Measurements from ENCODE around the gene KIAA1755. TPM values are rescaled to one million over a fixed set of nuclear protein-coding genes. Genes with fewer than 3 reads are reported as not detected.
A peak's percentile ranks its signal among the peaks of the same experiment; 100 is the strongest.

KIAA1755 gene
- total RNA-seq, 1 donor from 2014 or later = not detected

GRCh38 chr20:38187517-38187916 lies 73.0 kb downstream of the KIAA1755 start:
- no peak for DNase-seq (ENCODE audit: low read depth in 2 of 2)

- DNase-seq (ENCODE audit: low read depth in 2 of 2) = peak in 1 of 2 donors; percentile 50
Measured at GRCh38 chr20:38186788-38187221, 73.7 kb downstream of the KIAA1755 start.

DNA sequence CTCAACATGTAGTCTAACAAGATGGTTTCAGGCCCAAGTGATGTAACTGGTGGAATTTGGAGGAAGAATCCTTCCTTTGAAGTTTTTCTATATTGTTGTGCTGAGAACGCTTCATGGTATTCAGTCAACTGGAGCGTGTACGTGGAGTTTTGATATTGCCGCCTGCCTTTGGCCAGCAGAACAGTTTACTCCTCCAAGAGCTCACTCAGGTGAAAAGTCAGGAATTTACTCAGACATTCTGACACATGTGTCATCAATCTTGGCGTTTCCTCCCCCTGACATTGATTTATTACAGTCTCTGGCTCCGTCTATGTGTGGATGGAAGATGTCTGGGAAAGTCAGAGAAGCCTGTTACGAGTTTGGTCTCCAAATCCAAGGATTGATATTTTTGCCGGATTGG lies 76.4 kb downstream of the KIAA1755 start:
- DNase-seq (ENCODE audit: low read depth in 2 of 2) = peak in 1 of 2 donors; percentile 58

- DNase-seq (ENCODE audit: low read depth in 2 of 2) = no peak
Measured at GRCh38 chr20:38181971-38182370, 78.6 kb downstream of the KIAA1755 start.

- DNase-seq (ENCODE audit: low read depth in 2 of 2) = no peak
Measured at GRCh38 chr20:38181207-38181801, 79.2 kb downstream of the KIAA1755 start.

GRCh38 chr20:38180781-38181180 lies 79.8 kb downstream of the KIAA1755 start:
- DNase-seq (ENCODE audit: low read depth in 2 of 2) = no peak

DNA sequence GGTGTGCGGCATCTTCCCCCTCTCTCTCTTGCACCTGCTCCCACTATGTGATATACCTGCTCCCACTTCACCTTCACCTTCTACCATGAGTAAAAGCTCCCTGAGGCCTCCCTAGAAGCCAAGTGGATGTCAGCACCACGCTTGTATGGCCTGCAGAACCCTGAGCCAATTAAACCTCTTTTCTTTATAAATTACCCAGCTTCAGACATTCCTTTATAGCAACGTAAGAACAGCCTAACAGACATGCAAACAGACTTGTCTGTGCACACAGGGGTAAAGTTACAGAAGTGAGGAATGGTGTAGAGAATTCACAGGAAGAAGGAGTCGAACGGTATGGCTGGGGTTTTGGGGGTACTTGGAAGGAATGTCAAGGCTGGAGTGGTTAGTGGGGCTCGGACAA lies 80.7 kb downstream of the KIAA1755 start:
- DNase-seq (ENCODE audit: low read depth in 2 of 2) = no peak

- no peak for DNase-seq (ENCODE audit: low read depth in 2 of 2)
Measured at GRCh38 chr20:38178581-38178980, 82.0 kb downstream of the KIAA1755 start.

DNA sequence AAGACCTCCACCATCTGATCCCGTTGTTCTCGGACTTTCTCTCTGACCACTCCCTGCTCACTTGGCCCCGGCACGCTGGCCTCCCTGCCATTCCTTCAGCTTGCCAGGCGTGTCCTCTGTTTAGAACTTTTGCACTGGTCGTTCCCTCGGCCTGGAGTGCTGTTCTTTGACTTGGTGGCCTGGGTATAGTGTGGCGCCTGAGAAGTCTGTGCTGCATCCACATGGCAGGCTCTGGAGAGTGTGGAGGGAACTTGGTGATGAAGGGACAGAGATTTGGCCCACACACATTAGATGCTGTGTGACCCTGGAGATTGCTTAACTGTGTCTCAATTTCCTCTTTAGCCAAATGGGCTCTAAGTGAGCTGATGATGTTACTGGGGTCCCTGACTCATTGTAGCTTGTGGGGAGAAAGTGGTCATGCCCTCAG lies 82.5 kb downstream of the KIAA1755 start:
- no peak for DNase-seq (ENCODE audit: low read depth in 2 of 2)

DNA sequence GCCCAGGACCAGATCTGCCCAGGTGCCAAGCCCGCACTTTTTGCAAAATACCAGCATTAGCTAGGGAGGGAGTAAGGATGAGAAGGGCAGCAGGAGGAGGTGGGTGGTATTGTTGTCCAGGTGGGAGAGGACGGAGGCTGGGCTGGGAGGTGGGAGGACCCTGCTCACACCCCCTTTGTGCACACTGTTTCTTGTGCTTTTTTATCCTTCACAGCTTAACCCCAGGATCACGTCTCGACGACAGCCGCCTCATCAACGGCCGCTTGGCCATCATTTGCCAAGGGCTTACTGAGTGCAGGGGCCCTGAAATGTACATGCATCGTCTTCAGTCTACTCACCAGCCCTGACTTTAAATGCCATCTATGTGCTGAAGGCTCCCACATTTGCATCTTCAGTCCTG lies 83.3 kb downstream of the KIAA1755 start:
- DNase-seq (ENCODE audit: low read depth in 2 of 2) = no peak

DNA sequence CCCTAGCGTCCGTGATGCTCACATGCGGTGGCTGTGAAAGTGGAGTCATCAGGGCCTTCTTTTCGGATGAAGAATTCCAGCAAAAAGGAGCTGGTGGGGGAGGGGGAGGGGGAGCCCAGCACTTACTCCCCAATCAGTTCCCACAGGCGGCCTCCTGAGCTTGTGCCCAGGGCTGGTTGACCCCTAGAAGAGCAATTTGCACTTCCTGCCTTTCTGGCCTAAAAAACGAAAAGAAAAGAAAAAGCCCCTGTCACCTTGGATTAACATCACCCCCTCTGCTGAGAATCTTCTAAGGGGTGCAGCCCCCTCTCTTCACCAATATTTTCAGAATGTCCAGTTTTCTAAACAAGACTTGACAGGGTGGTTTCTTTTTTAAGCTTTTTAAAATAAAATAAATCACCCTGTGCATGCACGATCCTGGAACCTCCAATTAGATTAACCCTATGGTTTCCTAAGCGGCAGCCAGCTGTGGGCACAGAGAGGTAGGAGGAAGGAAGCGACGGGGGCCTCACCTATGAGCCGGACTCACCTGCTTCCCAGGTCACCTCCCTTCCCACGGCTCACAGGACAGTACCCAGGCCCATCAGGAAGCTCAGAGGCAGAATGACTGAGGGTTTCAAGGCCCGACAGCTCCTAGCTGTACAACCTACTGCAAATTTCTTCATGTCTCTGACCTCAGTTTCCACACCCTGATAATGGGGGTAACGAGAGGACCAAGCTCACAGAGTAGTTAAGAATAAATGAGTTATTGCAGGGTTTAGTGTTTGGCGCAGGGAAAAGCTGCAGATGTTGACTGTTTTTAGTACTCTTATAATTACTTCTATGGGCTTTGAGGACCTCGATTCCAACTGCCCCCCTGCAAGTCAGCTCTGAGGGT lies 85.0 kb downstream of the KIAA1755 start:
- DNase-seq (ENCODE audit: low read depth in 2 of 2) = no peak

- peak; percentile 59 to 83 for DNase-seq (ENCODE audit: low read depth in 2 of 2)
Measured at GRCh38 chr20:38173237-38174156, 87.0 kb downstream of the KIAA1755 start.

GRCh38 chr20:38172408-38172807 lies 88.1 kb downstream of the KIAA1755 start:
- DNase-seq (ENCODE audit: low read depth in 2 of 2) = peak in 1 of 2 donors; percentile 39

DNA sequence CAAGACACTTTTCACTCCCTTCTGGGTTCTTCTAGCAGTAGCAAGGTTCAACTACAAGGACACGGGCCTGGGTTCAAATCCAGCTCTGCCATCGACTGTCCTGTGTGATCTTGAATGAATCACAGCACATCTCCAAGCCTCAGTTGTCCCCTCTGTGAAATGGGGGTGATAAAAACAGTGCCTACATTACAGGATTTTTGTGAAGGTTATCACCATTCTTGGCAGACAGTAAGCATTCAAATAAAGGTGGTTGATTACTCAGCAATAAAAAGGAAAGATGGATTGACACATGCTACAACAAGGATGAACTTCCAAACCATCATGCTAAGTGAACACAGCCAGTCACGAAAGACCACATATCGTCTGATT lies 88.9 kb downstream of the KIAA1755 start:
- no peak for DNase-seq (ENCODE audit: low read depth in 2 of 2)

DNA sequence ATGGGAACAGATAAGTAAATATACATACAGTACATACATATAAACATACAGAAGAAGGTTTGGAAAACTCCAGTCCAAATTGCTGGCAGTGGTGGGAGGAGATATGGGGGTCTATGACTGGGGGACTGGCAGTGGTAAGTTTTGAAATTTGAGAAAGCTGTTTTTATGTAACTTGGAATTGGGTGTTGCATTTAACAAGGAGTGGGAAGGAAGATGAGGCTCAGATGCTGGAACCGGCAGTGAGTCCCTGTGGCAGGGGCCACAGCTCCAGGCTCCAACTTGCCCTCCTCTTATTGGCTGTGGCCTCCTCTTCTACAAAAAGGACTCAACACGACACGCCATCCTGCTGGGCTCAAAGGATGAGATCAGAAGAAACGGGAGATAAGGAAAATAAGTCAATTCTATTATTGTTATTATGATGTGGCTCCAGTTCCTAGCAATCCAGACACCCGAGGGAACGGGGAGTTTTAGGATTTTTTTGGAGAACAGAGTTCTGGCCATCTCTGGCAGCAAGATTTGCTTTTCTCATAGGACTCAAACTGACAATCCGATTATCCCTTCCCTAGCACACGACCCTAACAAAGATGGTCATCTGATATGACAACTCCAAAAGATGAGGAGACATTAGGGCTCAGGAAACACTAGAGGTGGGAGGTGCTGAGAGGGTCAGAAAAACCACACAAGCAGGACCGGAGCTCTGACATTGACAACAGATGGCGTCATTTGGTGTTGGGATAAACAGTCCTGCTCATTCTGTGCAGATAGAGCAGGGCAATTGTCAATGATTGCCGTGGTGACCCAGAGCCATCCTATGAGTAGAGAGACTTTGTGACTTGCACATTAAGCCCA lies 89.5 kb downstream of the KIAA1755 start:
- peak in 1 of 2 donors; percentile 38 for DNase-seq (ENCODE audit: low read depth in 2 of 2)

DNA sequence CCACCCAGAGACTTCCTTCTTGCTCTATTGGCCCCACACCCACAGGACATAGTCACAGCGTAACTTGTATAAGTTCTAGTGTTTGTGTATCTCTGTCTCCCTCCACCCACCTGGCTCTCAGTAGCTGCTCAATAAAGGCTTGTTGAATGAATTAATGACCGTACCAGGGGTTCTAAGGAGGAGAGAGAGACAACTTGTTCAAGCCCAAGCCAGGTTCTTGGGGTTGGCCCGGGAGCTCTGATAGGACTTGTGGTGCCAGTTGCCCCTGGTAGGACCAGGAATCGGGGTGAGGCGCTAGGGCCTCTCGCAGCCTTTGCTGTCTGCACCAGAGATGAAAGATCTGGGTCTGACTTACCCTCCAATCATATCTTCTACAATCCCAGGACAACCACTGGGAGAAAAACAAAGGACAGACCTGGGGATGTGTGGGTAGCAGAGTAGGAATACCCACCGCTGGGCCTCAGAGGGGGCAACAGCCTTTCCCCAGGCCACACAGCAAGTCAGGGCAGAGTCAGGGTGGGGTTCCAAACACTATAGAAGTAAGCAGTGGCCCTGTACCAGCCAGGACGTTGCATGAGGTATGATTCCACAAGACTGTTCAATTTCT lies 90.2 kb downstream of the KIAA1755 start:
- DNase-seq (ENCODE audit: low read depth in 2 of 2) = no peak

DNA sequence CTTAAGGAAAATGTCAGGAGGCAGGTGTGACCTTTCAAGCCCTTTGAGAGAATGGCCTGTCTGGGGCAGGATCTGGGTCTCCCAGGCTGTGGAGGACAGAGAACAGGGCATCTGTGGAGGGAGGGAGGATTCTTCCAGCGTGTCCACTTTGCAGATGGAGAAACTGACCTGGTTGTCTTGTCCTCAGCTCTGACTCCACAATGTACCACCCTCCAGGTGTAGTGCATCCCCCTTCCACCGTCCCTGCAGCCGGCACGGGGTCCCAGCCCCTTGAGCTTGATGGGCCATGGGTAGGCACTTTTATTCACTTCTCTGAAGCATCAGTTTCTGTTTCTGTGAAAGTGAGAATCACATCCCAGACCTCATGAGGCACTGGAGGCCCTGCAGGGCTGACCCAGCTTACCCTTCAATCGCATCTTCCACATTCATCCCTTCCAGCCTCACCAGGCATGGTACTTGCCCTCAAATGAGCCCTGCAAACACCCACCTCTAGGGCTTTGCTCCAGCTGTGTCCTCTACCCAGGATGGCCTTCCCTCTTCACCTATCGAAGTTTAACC lies 90.8 kb downstream of the KIAA1755 start:
- no peak for DNase-seq (ENCODE audit: low read depth in 2 of 2)

DNA sequence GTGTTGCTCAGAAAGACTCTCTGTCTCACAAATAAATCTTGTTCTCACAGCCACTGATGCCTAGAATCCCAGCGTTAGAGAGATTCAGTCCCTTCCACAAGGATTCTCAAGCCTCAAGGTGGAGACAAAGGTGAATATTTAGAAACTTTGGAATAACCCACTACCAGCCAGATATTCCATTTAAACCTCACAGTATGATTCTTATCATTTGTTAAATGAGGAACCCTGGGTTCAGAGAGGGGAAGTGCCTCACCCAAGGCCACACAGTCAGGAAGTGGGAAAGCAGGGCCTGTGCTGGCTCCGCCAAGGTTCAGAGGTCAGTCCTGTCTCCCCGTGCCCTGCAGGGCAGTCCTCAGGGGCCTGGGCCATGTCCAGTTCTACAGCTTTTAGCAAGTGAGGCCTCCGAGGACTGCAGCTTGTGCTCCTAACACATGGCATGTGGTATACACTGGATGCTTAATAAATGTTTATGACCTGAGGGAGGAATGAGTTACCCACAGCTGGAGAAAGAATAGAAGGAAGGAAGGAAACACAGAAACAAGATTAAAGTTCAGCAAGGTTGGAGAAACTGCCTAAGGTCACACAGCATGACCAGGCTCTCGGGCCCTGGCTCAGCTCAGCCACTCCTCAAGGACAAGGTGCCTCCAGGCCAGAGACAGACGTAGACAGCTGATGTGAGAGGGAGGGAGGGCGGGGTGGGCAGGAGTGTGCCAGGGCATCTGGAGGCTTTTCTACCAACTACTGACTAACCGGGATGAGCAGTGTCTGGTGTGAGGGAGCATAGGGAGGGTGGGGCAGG lies 91.5 kb downstream of the KIAA1755 start:
- no peak for DNase-seq (ENCODE audit: low read depth in 2 of 2)
